Measurements from ENCODE around the gene FBXL2. TPM values are rescaled to one million over a fixed set of nuclear protein-coding genes. Genes with fewer than 3 reads are reported as not detected.
"Not testable (repeated sequence)": the region's sequence is repeated elsewhere in the genome, so short reads cannot be mapped to it uniquely, and the experiment has no call there.

FBXL2 gene
- total RNA-seq, 2 experiments from 2014 or later, result not detected

DNA sequence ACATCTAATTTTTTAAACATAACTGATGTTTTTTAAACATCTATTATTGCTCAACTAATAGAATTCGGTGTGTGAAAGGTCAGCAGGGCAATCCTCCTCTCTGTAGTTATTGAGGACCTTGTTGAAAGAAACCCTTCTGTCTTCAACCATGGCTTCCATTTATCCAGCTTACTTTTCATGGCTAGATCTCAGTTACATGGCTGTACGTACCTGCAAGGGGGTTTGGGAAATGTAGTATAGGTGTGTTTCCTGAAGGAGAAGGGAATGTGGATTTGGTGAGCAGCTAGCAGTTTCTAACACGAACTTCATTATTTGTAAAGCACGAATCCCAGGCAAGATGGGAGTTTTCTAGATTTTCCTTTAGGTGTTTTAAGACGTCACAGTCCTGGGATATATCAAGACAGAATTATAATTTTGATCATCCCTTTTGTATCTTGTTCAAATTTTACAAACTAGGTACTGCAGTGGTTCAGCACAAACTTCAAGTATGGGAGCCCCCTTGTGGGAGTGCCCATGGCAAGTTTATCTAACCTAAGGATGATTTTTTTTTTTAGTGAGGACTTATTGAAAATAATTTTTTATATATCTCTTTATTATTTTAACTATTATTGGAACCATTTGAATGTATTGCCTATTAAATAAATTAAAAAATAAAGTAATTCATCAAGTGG, 41.6 kb downstream of the FBXL2 start:
- no peaks in the 10 kb centered on the region for H3K4me1 Mint-ChIP-seq (ENCODE audit: low read depth)
- no peaks in the 10 kb centered on the region for H3K36me3 Mint-ChIP-seq
- H3K9me3 Mint-ChIP-seq, result no peaks in the 10 kb centered on the region
- CTCF ChIA-PET, result interaction anchor here (0.6 to 1.8 kb wide), 2 partner anchors 42 to 187 kb away, joined by 4 read pairs; no protein-coding TSS in a partner anchor
- intact Hi-C loops (cut with micrococcal nuclease), result no loop called here
- POLR2A ChIA-PET, result no interaction called here
- H3K4me3 Mint-ChIP-seq, result no peak overlapping the region
- H3K27ac Mint-ChIP-seq, result no peak overlapping the region
- no peak for DNase-seq
- H3K27me3 Mint-ChIP-seq, result peaks cover 24% of the 10 kb centered on the region

GRCh38 chr3:33322412-33322811, 45.2 kb downstream of the FBXL2 start:
- H3K4me1 Mint-ChIP-seq (ENCODE audit: low read depth), result no peaks in the 10 kb centered on the region
- H3K27me3 Mint-ChIP-seq, result peaks cover 28% of the 10 kb centered on the region
- H3K9me3 Mint-ChIP-seq, result no peaks in the 10 kb centered on the region
- intact Hi-C loops (cut with micrococcal nuclease), result no loop called here
- H3K4me3 Mint-ChIP-seq, result no peak overlapping the region
- H3K36me3 Mint-ChIP-seq, result no peaks in the 10 kb centered on the region
- CTCF ChIA-PET, result no interaction called here
- POLR2A ChIA-PET, result no interaction called here
- no peak for DNase-seq
- no peak overlapping the region for H3K27ac Mint-ChIP-seq

- Mint-ChIP-seq H3K27ac (no peak overlapping the region), H3K9me3 (peaks cover 17% of the 10 kb centered on the region), H3K36me3 (peaks cover 3% of the 10 kb centered on the region), H3K4me1 (ENCODE audit: low read depth) (no peaks in the 10 kb centered on the region), H3K4me3 (no peak overlapping the region), H3K27me3 (peaks cover 4% of the 10 kb centered on the region)
- intact Hi-C loops (cut with micrococcal nuclease), result no loop called here
- ChIA-PET CTCF (no interaction called here), POLR2A (no interaction called here)
- no peak for DNase-seq
These were observed 54.2 kb downstream of the FBXL2 start for GRCh38 chr3:33331414-33331813.

- CTCF ChIA-PET, result interaction anchor here (0.8 kb wide), 1 partner anchor 38 kb away, joined by 3 read pairs; no protein-coding TSS in a partner anchor
- DNase-seq, result no peak
- H3K4me1 Mint-ChIP-seq (ENCODE audit: low read depth), result no peaks in the 10 kb centered on the region
- H3K27me3 Mint-ChIP-seq, result peaks cover 4% of the 10 kb centered on the region
- intact Hi-C loops (cut with micrococcal nuclease), result no loop called here
- peaks cover 17% of the 10 kb centered on the region for H3K9me3 Mint-ChIP-seq
- no peak overlapping the region for H3K4me3 Mint-ChIP-seq
- no peak overlapping the region for H3K27ac Mint-ChIP-seq
- POLR2A ChIA-PET, result no interaction called here
- peaks cover 3% of the 10 kb centered on the region for H3K36me3 Mint-ChIP-seq
These were observed 57.1 kb downstream of the FBXL2 start for GRCh38 chr3:33334364-33334763.

DNA sequence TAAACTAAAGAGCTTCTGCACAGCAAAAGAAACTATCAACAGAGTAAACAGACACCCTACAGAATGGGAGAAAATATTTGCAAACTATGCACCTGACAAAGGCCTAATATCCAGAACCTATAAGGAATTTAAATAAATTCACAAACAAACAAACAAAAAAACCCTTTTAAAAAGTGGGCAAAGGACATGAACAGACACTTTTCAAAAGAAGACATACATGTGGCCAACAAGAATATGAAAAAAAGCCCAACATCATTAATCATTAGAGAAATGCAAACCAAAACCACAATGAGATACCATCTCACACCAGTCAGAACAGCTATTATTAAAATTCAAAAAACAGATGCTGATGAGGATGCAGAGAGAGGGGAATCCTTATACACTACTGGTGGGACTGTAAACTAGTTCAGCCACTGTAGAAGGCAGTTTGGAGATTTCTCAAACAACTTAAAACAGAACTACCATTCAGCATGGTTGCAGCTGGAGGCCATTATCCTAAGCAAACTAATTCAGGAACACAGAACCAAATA, 61.8 kb downstream of the FBXL2 start:
- DNase-seq; intact Hi-C loops (cut with micrococcal nuclease); H3K27ac Mint-ChIP-seq; H3K4me1 Mint-ChIP-seq (ENCODE audit: low read depth); H3K9me3 Mint-ChIP-seq; H3K27me3 Mint-ChIP-seq; H3K36me3 Mint-ChIP-seq; POLR2A ChIA-PET; H3K4me3 Mint-ChIP-seq: not testable (repeated sequence)
- CTCF ChIA-PET, result interaction anchor here (1.4 kb wide), 1 partner anchor 34 kb away, joined by 4 read pairs; no protein-coding TSS in a partner anchor

DNA sequence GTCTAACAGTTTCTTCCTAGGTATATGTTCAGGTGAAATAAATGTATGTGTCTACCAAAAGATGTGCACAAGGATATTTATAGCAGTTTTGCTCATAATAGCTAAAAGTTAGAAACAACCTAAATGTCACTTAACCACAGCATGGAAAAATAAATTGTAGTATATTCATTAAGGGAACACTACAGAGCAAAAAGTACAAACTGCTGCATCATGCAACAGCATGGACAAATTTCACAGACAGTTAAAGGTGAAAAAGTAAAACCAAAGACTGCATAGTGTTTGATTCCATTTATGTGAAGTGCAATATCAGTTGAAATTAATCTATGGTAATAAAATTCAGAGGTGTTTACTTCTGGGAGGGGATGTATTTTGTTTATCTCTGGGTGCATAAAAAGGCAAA, 62.5 kb downstream of the FBXL2 start:
- DNase-seq, result no peak
- intact Hi-C loops (cut with micrococcal nuclease), result no loop called here
- no peak overlapping the region for H3K4me3 Mint-ChIP-seq
- H3K27me3 Mint-ChIP-seq, result no peaks in the 10 kb centered on the region
- CTCF ChIA-PET, result interaction anchor here (1.4 kb wide), 1 partner anchor 33 kb away, joined by 4 read pairs; no protein-coding TSS in a partner anchor
- no peaks in the 10 kb centered on the region for H3K9me3 Mint-ChIP-seq
- H3K36me3 Mint-ChIP-seq, result no peaks in the 10 kb centered on the region
- POLR2A ChIA-PET, result no interaction called here
- no peaks in the 10 kb centered on the region for H3K4me1 Mint-ChIP-seq (ENCODE audit: low read depth)
- no peak overlapping the region for H3K27ac Mint-ChIP-seq

DNA sequence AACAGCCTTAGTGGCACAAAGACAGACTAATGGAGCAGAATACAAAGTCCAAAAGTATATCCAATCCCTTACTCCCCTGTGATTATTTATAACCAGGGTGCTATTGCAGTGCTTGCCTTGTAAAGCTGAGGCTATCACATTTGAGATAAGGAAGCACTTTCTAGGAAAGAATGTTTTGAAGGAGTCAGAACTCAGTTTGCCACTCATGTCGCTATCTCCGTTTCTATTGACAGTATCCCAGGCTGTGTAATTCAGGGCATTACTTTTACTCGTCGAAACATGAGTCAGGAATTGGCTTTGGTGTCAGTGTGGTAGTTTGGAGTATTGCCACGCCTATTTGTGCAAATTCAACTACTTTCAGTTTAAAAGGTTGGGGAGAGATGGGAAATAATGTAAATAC, 78.4 kb downstream of the FBXL2 start:
- Mint-ChIP-seq H3K36me3 (no peaks in the 10 kb centered on the region), H3K4me1 (ENCODE audit: low read depth) (no peaks in the 10 kb centered on the region), H3K4me3 (no peak overlapping the region), H3K27ac (no peak overlapping the region), H3K9me3 (no peaks in the 10 kb centered on the region), H3K27me3 (no peaks in the 10 kb centered on the region)
- intact Hi-C loops (cut with micrococcal nuclease), result no loop called here
- DNase-seq, result no peak
- ChIA-PET POLR2A (no interaction called here), CTCF (interaction anchor here (1.8 kb wide), 1 partner anchor 17 kb away, joined by 9 read pairs; no protein-coding TSS in a partner anchor)

DNA sequence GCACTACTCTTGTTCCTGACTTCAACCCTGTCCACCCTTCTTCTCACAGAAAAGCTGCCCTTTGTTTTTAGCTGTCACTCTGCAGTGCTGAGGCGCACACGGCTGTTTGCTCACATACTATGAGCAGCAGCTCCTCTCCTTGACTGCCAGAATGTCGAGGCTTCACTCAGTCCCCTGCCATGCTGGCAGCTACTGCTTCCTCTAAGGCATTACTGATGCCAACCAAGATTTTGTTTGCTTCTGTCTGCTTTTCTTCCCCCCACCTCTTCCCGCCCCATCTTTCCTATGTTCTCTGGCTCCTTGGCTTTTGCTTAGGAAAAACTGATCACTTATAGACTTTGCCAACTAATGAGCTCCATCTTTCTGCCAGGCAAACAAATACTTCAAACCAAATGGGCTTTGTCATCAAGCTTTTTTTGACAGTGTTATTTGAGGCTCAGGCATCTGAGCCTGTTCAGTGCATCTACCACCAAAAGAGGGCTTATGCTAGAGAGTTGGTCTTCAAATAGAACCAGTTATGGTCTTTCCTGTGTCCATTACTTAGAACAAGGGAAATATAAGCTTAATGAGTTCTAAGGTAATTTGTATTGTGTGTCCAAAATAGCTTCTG, 81.0 kb downstream of the FBXL2 start:
- H3K4me3 Mint-ChIP-seq, result no peak overlapping the region
- no peaks in the 10 kb centered on the region for H3K9me3 Mint-ChIP-seq
- H3K27ac Mint-ChIP-seq, result no peak overlapping the region
- no peaks in the 10 kb centered on the region for H3K4me1 Mint-ChIP-seq (ENCODE audit: low read depth)
- POLR2A ChIA-PET, result interaction anchor here (0.5 kb wide), 1 partner anchor 580 kb away, joined by 3 read pairs; no protein-coding TSS in a partner anchor
- intact Hi-C loops (cut with micrococcal nuclease), result no loop called here
- H3K36me3 Mint-ChIP-seq, result no peaks in the 10 kb centered on the region
- no peak for DNase-seq
- CTCF ChIA-PET, result interaction anchor here (0.8 to 2.1 kb wide), 3 partner anchors 14 to 227 kb away, joined by 3 to 9 read pairs (median 8); no protein-coding TSS in a partner anchor
- H3K27me3 Mint-ChIP-seq, result no peaks in the 10 kb centered on the region

GRCh38 chr3:33360136-33360825, 83.0 kb downstream of the FBXL2 start:
- Mint-ChIP-seq H3K36me3 (no peaks in the 10 kb centered on the region), H3K27me3 (no peaks in the 10 kb centered on the region), H3K4me3 (no peak overlapping the region), H3K27ac (no peak overlapping the region), H3K4me1 (ENCODE audit: low read depth) (no peaks in the 10 kb centered on the region), H3K9me3 (no peaks in the 10 kb centered on the region)
- ChIA-PET POLR2A (no interaction called here), CTCF (interaction anchor here (1.6 kb wide), 1 partner anchor 12 kb away, joined by 8 read pairs; no protein-coding TSS in a partner anchor)
- intact Hi-C loops (cut with micrococcal nuclease), result no loop called here
- no peak for DNase-seq

DNA sequence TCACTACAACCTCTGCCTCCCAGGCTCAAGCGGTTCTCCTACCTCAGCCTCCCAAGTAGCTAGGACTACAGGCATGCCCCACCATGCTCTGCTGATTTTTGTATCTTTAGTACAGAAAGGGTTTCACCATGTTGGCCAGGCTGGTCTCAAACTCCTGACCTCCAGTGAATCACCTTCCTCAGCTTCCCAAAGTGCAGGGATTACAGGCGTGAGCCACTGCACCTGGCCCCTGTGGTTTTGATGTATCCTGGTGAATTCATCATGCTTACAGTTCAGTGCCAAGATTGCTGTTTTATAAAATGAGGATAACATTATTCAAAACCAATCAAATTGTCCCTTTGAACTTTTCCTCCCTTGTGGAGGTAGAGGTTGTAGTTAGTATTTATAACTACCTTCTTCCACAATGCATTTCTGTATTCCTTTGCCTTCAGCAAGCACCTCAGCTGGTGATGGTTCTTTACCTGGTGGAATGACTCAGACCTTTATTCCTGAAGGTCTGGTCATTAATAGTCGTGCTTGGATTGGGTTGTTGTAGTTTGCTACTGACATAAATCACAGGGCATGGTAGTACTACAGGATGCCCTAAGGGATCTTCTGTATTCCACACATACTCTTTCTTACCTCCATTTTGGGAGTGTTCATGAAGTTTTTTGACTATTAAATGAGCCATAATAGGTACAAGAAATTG, 86.0 kb downstream of the FBXL2 start:
- intact Hi-C loops (cut with micrococcal nuclease), result no loop called here
- ChIA-PET CTCF (interaction anchor here (3.4 kb wide), 1 partner anchor 10 kb away, joined by 26 read pairs; no protein-coding TSS in a partner anchor), POLR2A (no interaction called here)
- H3K27me3 Mint-ChIP-seq, result peaks cover 3% of the 10 kb centered on the region
- no peaks in the 10 kb centered on the region for H3K9me3 Mint-ChIP-seq
- DNase-seq, result no peak
- H3K27ac Mint-ChIP-seq, result no peak overlapping the region
- H3K36me3 Mint-ChIP-seq, result no peaks in the 10 kb centered on the region
- H3K4me3 Mint-ChIP-seq, result no peak overlapping the region
- no peaks in the 10 kb centered on the region for H3K4me1 Mint-ChIP-seq (ENCODE audit: low read depth)

DNA sequence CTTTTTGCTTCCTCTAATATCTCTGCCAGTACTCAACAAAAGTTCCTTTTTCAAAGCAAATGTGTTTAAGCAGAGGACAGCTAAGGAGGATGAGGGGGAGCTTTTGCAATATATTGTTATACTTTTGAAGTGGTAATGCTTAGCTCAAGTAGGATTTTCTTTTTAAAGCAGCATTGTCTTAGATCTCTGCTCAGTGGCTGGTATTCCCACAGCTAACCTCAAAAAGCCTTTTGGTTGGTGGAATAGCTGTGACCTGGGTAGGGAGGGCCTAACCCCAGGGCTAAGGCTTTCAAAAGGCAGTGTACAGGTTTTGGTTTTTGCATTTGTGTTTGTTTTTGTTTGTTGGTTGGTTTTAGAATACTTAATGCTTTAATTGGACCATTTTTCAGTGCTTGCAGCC, 86.8 kb downstream of the FBXL2 start:
- intact Hi-C loops (cut with micrococcal nuclease), result no loop called here
- peaks cover 3% of the 10 kb centered on the region for H3K27me3 Mint-ChIP-seq
- no peak overlapping the region for H3K4me3 Mint-ChIP-seq
- ChIA-PET CTCF (interaction anchor here (3.4 kb wide), 1 partner anchor 9 kb away, joined by 26 read pairs; no protein-coding TSS in a partner anchor), POLR2A (no interaction called here)
- DNase-seq, result no peak
- H3K27ac Mint-ChIP-seq, result no peak overlapping the region
- H3K9me3 Mint-ChIP-seq, result no peaks in the 10 kb centered on the region
- no peaks in the 10 kb centered on the region for H3K4me1 Mint-ChIP-seq (ENCODE audit: low read depth)
- no peaks in the 10 kb centered on the region for H3K36me3 Mint-ChIP-seq
